T-helper 2 cell treated with Interferon-gamma antibody and Interleukin-4, amounts not matched to agents 100 ng/mL and 5 ng/mL, for 36 hours (primary cell): Measurements from ENCODE around the gene BCKDHB. TPM values are rescaled to one million over a fixed set of nuclear protein-coding genes. Genes with fewer than 3 reads are reported as not detected.
"Not testable (repeated sequence)": the region's sequence is repeated elsewhere in the genome, so short reads cannot be mapped to it uniquely, and the experiment has no call there.

ENCODE experiments used
- intact Hi-C: fragments of 100-400 bp; cut with micrococcal nuclease; formaldehyde crosslinking; loops from one replicate; pipeline ENCODE4 v1.15.1; 2023
- total RNA-seq: library from RNA; stranded (reverse); gene quantifications from 2 replicates; pipeline ENCODE4 v1.2.3, GENCODE V29; 2022

Gene BCKDHB
- total RNA-seq, 1 donor from 2014 or later, result 17.1 TPM

- intact Hi-C loops, result no loop called here
Observed at GRCh38 chr6:80203283-80203682, 96.8 kb downstream of the BCKDHB start.

DNA sequence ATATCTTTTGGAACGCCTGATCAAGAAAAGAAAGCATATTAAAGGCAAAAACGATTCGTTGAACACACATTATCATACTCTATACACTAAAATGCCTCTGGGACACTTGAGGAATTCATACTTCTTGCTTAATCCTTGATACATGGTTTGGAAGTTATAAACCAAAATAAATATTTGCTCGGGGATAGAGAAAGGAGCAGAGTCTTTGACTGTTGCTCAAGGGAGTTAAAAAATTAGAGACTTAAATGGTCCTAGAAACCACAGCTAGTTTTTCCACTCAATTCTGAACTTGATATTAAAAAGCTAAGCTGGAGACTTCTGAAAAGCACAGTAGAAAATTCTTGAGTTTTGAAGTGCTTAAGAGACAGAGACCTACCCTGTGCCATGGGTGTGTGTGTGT lies 98.9 kb downstream of the BCKDHB start:
- intact Hi-C loops, result no loop called here

- intact Hi-C loops, result no loop called here
Observed at GRCh38 chr6:80206758-80207157, 100.3 kb downstream of the BCKDHB start.

GRCh38 chr6:80209430-80209829 lies 103.0 kb downstream of the BCKDHB start:
- intact Hi-C loops, result no loop called here

DNA sequence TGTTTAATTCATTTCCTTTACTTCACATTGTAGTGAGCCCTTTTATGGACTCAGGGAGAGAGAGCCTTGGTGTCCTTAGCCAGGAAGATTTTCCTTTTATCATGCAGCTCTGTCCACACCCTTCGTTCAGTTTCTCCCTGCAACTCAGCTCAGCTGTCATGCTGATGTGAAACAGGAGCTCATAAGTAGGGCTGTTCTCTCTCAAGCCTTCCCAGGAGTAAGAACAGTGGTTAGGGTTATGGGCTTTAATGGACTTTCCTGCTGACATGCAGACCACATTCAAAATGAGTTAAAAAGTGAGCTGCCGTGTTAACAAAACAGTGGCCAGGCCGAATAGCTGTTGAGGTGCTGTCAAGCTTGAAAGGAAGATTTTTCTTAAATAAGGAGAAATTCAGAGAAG lies 104.1 kb downstream of the BCKDHB start:
- intact Hi-C loops, result loop anchor here (10.0 kb wide), 1 partner anchor 124 kb away; no protein-coding TSS in a partner anchor

- intact Hi-C loops, result loop anchor here (10.0 kb wide), 1 partner anchor 124 kb away; no protein-coding TSS in a partner anchor
Observed at GRCh38 chr6:80211286-80211685, 104.8 kb downstream of the BCKDHB start.

- intact Hi-C loops, result loop anchor here (10.0 kb wide), 1 partner anchor 123 kb away; no protein-coding TSS in a partner anchor
Observed at GRCh38 chr6:80211890-80212289, 105.4 kb downstream of the BCKDHB start.

GRCh38 chr6:80214436-80215022 lies 108.1 kb downstream of the BCKDHB start:
- intact Hi-C loops, result loop anchor here (10.0 kb wide), 1 partner anchor 120 kb away; no protein-coding TSS in a partner anchor

DNA sequence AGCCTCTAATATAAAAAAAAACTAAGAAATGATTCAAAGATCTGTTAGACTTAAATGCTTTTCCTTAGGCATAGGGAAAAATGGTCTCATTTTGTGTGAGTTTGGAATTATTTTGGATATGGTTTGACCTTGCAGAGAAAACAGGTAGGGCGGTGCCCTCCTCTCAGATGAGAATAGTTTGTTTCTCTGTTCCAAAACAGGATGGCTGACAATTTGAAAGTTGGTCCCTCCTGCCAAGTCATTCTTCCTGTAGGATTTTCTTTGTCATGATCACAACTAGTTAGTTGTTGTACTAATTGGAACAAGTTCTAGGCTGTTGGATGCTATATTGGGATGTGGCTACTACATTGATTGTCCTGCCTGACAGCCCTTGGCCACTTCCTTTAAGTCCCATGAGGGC lies 108.6 kb downstream of the BCKDHB start:
- intact Hi-C loops, result loop anchor here (10.0 kb wide), 1 partner anchor 120 kb away; no protein-coding TSS in a partner anchor

DNA sequence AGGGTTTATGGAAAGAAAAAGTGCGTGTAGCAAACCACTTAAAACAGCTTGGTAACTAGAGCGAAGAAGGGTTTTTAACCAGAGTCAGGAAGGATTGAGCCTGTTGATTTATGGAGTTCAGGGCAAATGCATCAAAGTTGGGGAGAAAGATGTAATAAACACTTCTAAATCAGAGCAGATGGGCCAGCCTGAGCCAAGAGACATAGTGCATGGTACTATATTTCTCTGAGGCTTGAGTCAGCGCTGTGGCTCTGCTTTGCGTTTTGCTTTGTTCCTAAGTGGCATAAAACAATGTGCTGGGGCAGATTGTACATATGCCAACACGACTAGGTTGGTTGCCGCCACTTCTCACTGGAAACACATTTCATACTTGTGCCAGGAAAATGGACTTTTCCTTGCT lies 111.3 kb downstream of the BCKDHB start:
- intact Hi-C loops, result loop anchor here (10.0 kb wide), 1 partner anchor 117 kb away; no protein-coding TSS in a partner anchor

DNA sequence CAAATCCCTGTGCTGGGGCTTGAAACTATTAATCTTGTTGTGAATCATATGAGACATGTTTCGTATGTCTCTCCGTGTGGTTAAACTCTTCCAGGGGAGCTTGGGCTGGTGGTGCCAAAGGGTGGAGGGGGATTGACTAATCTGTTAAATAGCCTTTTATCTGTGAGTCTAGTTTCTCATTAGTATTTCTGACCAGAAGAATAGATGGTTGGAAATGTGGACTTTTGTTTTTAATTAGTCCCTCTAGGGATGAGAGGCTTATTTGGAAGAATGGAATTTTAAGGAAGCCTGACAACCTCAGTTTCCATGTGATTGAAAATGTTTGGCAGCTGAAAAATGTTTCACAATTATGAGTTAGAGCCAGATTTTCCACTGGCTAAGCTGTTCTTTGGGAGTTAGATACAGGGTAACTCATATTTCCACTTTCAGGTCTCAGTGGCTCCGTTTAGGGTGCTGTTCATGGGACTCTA lies 117.3 kb downstream of the BCKDHB start:
- intact Hi-C loops, result no loop called here

- intact Hi-C loops, result no loop called here
Observed at GRCh38 chr6:80226151-80226550, 119.7 kb downstream of the BCKDHB start.

DNA sequence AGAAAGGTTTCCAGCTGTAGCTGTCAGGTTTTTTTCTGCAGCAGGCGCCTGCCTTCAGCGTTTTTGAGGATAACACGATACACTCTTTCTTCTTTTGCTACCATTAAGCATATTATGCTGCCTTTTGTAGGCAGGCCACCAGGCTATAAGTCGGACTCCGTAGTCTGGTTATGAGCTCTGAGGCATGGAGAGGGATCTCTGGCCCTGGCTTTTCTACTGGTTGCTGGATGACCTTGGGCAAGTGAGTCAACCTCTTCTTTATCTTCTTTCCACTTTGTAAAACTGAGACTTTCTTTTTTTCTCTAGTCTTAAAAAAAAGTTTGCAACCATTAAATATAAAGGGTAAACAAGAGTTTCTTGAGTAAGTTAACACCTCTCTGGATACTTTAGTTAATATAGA lies 120.2 kb downstream of the BCKDHB start:
- intact Hi-C loops, result no loop called here

DNA sequence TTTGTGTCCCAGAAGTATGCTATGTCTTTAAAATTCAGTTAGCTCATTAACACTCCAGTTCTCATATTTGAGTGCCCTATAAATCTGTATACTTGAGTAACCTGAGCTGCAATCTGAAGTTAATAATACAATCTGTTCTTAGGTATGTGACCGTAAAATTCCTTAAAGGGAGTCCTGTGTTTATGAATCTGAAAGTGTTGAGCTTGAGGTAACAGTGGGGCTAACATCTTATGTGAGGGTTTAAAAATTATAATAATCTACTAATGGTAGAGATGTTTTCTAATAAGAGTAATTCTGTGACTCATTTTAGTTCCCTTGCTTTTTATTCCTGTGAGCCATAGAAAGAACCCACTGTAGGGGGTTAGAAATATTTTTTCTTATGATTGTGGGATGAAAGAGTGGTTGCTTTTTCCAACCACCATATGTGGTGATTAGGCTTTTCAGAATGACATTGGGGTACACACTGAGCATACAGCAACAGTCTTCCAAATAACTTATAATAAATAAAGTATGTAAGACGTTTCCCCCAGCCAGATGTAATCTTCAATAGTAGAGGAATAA lies 121.2 kb downstream of the BCKDHB start:
- intact Hi-C loops, result no loop called here

- intact Hi-C loops, result no loop called here
Observed at GRCh38 chr6:80233262-80233661, 126.8 kb downstream of the BCKDHB start.

DNA sequence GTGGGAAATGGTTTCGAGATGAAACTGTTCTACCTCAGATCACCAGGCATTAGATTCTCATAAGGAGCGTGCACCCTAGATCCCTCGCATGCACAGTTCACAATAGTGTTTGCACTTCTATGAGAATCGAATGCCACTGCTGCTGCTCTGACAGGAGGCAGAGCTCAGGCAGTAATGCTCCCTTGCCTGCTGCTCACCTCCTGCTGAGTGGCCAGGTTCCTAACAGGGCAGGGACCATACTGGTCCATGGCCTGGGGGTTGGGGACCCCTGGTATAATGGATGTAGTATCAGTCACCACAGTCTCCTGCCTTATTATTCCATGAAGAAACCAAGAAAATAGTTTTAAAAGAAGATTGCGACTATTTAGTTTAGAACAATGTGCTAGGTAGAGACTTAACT lies 127.5 kb downstream of the BCKDHB start:
- intact Hi-C loops, result no loop called here

DNA sequence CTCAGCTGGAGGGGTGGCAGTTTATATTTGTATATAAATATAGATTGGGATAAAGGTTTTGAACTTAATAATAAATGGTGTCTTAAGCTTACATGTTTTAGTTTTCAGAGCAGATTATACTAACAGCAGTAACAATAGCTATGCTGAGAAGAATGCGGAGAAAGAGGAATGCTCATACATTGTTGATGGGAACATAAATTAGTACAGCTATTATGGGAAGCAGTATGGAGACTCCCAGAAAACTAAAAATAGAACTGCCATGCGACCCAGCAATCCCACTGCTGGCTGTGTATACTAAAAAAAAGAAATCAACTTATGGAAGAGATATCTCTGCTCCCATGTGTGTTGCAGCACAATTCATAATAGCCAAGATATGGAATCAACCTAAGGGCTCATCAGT lies 127.9 kb downstream of the BCKDHB start:
- intact Hi-C loops, result no loop called here

DNA sequence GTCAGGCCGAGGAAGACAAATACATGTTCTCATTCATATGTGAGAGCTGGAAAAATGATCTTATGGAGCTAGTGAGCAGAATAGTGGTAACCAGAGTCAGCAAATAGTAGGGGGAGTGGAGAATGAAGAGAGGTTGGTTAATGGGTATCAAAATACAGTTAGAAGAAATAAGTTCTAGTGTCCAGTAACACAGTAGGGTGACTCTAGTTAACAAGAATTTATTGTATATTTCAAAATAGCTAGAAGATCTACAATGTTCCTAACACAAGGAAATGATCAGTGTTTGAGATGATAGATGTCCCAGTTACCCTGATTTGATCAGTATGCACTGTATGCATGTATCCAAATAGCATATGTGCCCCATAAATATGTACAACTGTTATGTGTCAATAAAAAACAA lies 128.4 kb downstream of the BCKDHB start:
- intact Hi-C loops, result no loop called here

GRCh38 chr6:80235647-80236046 lies 129.2 kb downstream of the BCKDHB start:
- intact Hi-C loops, result no loop called here

GRCh38 chr6:80238754-80239153 lies 132.3 kb downstream of the BCKDHB start:
- intact Hi-C loops, result not testable (repeated sequence)

- intact Hi-C loops, result no loop called here
Observed at GRCh38 chr6:80245043-80245442, 138.6 kb downstream of the BCKDHB start.

DNA sequence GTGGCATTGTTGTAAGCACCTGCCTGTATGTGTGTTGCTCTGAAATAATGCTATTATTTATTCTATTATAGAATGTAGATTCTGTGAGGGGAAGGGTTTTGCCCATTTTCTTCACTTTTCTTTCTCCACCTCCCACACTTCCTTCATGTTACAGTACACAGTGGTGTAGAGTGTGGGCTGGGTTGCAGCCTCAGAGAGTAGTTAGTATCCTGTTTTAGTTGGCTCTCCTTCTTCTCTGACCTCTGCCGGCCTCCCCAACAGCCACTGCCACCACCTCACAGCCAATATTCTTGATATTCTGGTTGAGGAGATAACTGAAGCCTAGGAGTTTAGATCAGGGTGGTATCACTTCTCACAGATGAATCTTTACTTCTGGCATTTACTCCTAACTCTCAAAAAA lies 143.4 kb downstream of the BCKDHB start:
- intact Hi-C loops, result no loop called here

DNA sequence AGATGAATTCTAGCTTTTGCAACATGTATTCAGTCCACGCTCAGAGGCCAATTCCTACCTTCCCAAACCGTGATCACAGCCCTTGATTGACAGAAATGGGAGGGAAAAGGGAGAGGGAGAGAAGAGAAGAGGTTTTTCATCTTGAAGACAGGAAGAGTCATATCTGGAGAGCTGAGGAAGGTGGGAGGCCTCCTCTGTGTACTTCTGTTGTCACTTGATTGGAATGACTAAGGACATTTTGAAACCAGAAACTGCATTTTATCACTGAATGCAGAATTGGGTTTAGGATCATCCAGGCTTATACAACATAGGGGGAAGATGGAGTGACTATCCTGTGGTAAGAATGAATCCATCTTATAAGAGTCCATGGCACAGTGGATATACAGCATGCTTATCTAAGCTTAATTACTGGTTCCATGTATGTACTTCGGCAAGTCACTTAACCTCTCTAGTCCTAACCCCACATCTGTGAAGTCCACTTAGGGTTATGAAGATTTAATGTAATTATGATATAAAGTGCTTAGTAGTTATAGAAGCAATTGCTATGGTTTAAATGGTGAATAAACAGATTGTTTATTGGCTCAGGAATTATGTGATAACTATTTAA lies 144.0 kb downstream of the BCKDHB start:
- intact Hi-C loops, result no loop called here
